SU-DHL-6 (cell line): Measurements from ENCODE around the gene ZFHX3.

Experiments
- H2AFZ ChIP-seq: fragments of 200-600 bp; sonication (generic); 2 replicates; pipeline ENCODE4 v1.6.1; 2014; ENCODE audit warnings: low read depth, mild to moderate bottlenecking, moderate library complexity, mixed read lengths, antibody characterized with exemption, low read length; ENCODE audit not compliant: severe bottlenecking
- H3F3A ChIP-seq: fragments of 200-600 bp; shearing (Covaris generic); 2 replicates; pipeline ENCODE4 v1.6.0; 2016; ENCODE audit warnings: antibody characterized with exemption, mild to moderate bottlenecking; ENCODE audit not compliant: insufficient read depth
- H3K27ac ChIP-seq: fragments of 200-600 bp; sonication (generic); 2 replicates; pipeline ENCODE4 v1.5.1; 2016; ENCODE audit warnings: low read depth, mild to moderate bottlenecking, low read length, moderate library complexity, mixed read lengths
- H3K27me3 ChIP-seq: fragments of 200-600 bp; sonication (generic), shearing (Covaris generic); 2 replicates; pipeline ENCODE4 v1.6.0; 2014; ENCODE audit warnings: mild to moderate bottlenecking, low read length
- H3K36me3 ChIP-seq: fragments of 200-600 bp; sonication (generic); 2 replicates; pipeline ENCODE4 v1.6.1; 2014; ENCODE audit warnings: mild to moderate bottlenecking, low read length, mixed read lengths
- H3K4me2 ChIP-seq: fragments of 300-600, 200-600 bp; shearing (Covaris generic), sonication (generic); 2 replicates; pipeline ENCODE4 v1.6.0; 2014; ENCODE audit warnings: low read length, low read depth, mild to moderate bottlenecking; ENCODE audit not compliant: poor library complexity, severe bottlenecking
- H3K4me3 ChIP-seq: fragments of 200-600 bp; sonication (generic); 2 replicates; pipeline ENCODE4 v1.5.1; 2014; ENCODE audit warnings: antibody characterized with exemption, low read length, mild to moderate bottlenecking, mixed read lengths; ENCODE audit not compliant: insufficient read depth, poor library complexity, severe bottlenecking
- H3K79me2 ChIP-seq: fragments of 200-600 bp; sonication (generic); 2 replicates; pipeline ENCODE4 v1.6.1; 2014; ENCODE audit warnings: mild to moderate bottlenecking, low read length, moderate library complexity; ENCODE audit not compliant: insufficient read depth
- H3K9ac ChIP-seq: fragments of 200-600 bp; sonication (generic); 2 replicates; pipeline ENCODE4 v1.7.0; 2014; ENCODE audit warnings: mild to moderate bottlenecking, low read length
- H3K9me2 ChIP-seq: fragments of 200-600 bp; sonication (generic); replicated peaks from 2 replicates; pipeline ENCODE4 v1.6.1; 2014; ENCODE audit warnings: low read length; ENCODE audit not compliant: insufficient read depth
- H3K9me3 ChIP-seq: fragments of 200-600 bp; sonication (generic); 2 replicates; pipeline ENCODE4 v1.6.1; 2014; ENCODE audit warnings: low read length, mixed read lengths; ENCODE audit not compliant: insufficient read depth
- H4K20me1 ChIP-seq: fragments of 200-600 bp; sonication (generic); 2 replicates; pipeline ENCODE4 v1.6.1; 2014; ENCODE audit warnings: low read depth, mild to moderate bottlenecking, antibody characterized with exemption, low read length, moderate library complexity, mixed read lengths
- CTCF ChIP-seq: fragments of 200-600 bp; sonication (generic); IDR thresholded peaks from one replicate; pipeline ENCODE4 v1.5.1; 2017; ENCODE audit warnings: antibody characterized with exemption, mild to moderate bottlenecking, low read length, moderate library complexity; ENCODE audit not compliant: insufficient read depth, poor library complexity, severe bottlenecking
- EZH2phosphoT487 ChIP-seq: fragments of 200-600 bp; sonication (generic), shearing (Covaris generic); conservative IDR thresholded peaks from 2 replicates; pipeline ENCODE4 v1.6.1; 2018; ENCODE audit warnings: mild to moderate bottlenecking, antibody characterized with exemption, low read length, moderate library complexity, mixed read lengths

Gene ZFHX3

GRCh38 chr16:72924927-72925630 is 122.8 kb downstream of the ZFHX3 start:
- H3K4me3 ChIP-seq: no peak overlapping the region
- no peak overlapping the region for H3K4me2 ChIP-seq
- no peak overlapping the region for H3K9ac ChIP-seq
- H3K9me2 ChIP-seq: no peaks in the 10 kb centered on the region
- H3K79me2 ChIP-seq: no peaks in the 10 kb centered on the region
- no peaks in the 10 kb centered on the region for H3F3A ChIP-seq
- no peaks in the 10 kb centered on the region for H3K36me3 ChIP-seq
- no peak for TF ChIP-seq EZH2phosphoT487
- H3K27me3 ChIP-seq: no peaks in the 10 kb centered on the region
- no peaks in the 10 kb centered on the region for H3K9me3 ChIP-seq
- no peak overlapping the region for H3K27ac ChIP-seq
- H2AFZ ChIP-seq: no peak overlapping the region
- no peaks in the 10 kb centered on the region for H4K20me1 ChIP-seq

DNA sequence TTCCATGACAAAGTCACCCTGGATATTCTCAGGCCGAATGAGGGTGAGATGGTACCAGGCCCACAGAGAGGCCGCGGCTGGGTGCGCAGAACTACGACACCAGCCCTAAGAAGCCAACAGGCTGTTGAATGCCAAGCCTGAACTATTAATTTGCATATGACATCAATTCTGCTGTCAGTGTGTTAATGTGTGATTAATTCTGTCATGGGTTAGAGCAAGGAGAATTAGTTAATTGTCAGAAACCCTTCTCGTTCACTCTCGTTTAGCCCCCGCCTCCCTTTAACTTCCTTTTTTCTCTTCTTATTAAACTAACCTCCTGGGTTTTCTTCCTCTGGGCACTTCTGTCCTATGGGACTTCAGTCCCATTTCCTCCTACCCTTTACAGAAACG is 123.4 kb downstream of the ZFHX3 start:
- Histone ChIP-seq H3K36me3 (no peaks in the 10 kb centered on the region), H3K4me2 (no peak overlapping the region), H3K9me3 (no peaks in the 10 kb centered on the region), H4K20me1 (no peaks in the 10 kb centered on the region), H3K27ac (no peak overlapping the region), H3K27me3 (no peaks in the 10 kb centered on the region), H3K4me3 (no peak overlapping the region), H3K79me2 (no peaks in the 10 kb centered on the region), H3F3A (no peaks in the 10 kb centered on the region), H3K9me2 (no peaks in the 10 kb centered on the region), H3K9ac (no peak overlapping the region), H2AFZ (no peak overlapping the region)
- TF ChIP-seq CTCF: no peak
- TF ChIP-seq EZH2phosphoT487: no peak

DNA sequence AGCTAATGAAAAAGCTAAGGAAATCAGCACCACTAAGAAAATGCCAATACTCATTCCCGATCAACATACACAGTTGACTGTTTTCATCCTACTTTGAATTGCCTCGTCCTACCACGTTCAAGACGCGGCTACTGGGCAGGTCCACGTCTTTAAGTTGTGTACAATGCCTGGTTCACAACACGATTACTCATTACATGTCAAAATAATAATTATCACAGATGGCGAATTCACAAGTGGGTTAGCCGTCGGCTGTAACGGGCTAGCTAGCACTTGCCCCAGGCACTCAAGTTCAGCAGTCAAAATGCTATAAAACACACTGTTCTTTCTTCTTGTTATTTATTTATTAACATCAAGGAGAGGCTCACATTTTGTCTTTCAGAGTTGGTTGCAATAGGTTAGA is 124.2 kb downstream of the ZFHX3 start:
- no peaks in the 10 kb centered on the region for H3K27me3 ChIP-seq
- no peak overlapping the region for H3K4me2 ChIP-seq
- H3K9me2 ChIP-seq: no peaks in the 10 kb centered on the region
- no peaks in the 10 kb centered on the region for H4K20me1 ChIP-seq
- H3K9me3 ChIP-seq: no peaks in the 10 kb centered on the region
- no peak for TF ChIP-seq EZH2phosphoT487
- TF ChIP-seq CTCF: no peak
- H3K36me3 ChIP-seq: no peaks in the 10 kb centered on the region
- H3K79me2 ChIP-seq: no peaks in the 10 kb centered on the region
- no peak overlapping the region for H3K9ac ChIP-seq
- H3K4me3 ChIP-seq: no peak overlapping the region
- H3K27ac ChIP-seq: no peak overlapping the region
- no peak overlapping the region for H2AFZ ChIP-seq
- H3F3A ChIP-seq: no peaks in the 10 kb centered on the region

DNA sequence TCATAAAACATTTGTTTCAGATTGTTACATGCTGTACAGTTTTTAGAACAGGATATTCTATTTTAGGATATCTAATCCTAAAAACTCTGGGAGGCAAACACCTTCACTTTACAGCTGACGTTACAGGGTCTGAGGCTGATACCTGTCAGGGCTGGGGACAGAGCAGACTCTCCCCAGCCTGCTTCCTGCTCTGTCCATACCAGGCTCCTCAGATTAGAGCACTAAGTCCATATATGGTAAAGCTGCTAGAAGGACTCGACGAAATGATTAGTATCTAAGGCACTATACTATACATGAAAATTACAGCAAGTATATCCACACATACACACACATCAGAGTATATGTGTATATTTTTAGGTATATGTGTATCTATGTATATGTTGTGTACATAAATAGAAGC is 125.2 kb downstream of the ZFHX3 start:
- H3F3A ChIP-seq: no peaks in the 10 kb centered on the region
- H3K36me3 ChIP-seq: no peaks in the 10 kb centered on the region
- no peaks in the 10 kb centered on the region for H4K20me1 ChIP-seq
- no peaks in the 10 kb centered on the region for H3K27me3 ChIP-seq
- no peaks in the 10 kb centered on the region for H3K9me3 ChIP-seq
- H3K27ac ChIP-seq: no peak overlapping the region
- no peak overlapping the region for H3K4me2 ChIP-seq
- no peaks in the 10 kb centered on the region for H3K79me2 ChIP-seq
- H3K9ac ChIP-seq: no peak overlapping the region
- H2AFZ ChIP-seq: no peak overlapping the region
- no peak overlapping the region for H3K4me3 ChIP-seq
- no peaks in the 10 kb centered on the region for H3K9me2 ChIP-seq
- TF ChIP-seq CTCF (no peak), EZH2phosphoT487 (no peak)
